ENCODE results near the gene TRAPPC12.
"Not testable (repeated sequence)": the region's sequence is repeated elsewhere in the genome, so short reads cannot be mapped to it uniquely, and the experiment has no call there.

The TRAPPC12 gene

DNA sequence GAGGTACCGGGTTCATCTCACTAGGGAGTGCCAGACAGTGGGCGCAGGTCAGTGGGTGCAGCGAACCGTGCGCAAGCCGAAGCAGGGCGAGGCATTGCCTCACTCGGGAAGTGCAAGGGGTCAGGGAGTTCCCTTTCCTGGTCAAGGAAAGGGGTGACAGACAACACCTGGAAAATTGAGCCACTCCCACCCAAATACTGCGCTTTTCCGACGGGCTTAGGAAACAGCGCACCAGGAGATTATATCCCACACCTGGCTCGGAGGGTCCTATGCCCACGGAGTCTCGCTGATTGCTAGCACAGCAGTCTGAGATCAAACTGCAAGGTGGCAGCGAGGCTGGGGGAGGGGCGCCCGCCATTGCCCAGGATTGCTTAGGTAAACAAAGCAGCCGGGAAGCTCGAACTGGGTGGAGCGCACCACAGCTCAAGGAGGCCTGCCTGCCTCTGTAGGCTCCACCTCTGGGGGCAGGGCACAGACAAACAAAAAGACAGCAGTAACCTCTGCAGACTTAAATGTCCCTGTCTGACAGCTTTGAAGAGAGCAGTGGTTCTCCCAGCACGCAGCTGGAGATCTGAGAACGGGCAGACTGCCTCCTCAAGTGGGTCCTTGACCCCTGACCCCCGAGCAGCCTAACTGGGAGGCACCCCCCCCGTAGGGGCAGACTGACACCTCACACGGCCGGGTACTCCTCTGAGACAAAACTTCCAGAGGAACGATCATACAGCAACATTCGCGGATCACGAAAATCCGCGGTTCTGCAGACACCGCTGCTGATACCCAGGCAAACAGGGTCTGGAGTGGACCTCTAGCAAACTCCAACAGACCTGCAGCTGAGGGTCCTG, 9.9 kb upstream of the TRAPPC12 start:
- not testable (repeated sequence) for DNase-seq

DNA sequence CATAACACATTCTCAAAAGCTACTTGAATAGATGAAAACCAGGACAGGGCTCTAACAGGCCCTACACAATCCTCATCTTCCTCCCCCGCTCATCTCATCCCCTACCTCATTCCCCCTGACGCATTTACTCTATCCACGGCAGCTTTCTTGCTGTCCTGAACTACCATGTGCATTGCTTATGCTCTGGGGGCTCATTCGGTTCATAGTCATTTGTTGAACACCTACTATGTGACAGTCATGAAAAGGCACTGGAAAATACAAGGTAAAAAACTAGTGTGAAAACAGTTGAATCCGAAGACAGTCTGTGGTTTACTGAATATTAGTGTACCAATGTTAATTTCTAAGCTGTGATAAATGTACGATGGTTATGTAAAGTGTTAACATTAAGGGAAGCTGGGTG, 2.7 kb upstream of the TRAPPC12 start:
- no peak for DNase-seq

DNA sequence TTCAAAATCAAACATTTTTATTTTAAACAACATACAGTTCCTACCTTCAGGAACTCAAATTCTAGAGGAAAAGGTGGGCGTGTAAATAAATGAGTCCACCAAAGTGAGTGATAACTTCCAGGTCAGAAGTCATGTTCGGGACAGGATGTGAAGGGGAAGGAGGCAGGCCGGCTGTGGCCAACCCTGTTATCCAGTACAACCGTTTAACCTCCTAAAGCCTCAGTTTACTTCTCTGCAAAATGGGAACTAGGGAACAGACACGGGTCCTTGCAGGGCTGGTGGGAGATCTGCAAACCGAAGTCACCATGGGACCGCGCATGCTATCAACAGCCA, 2.2 kb upstream of the TRAPPC12 start:
- DNase-seq, result peak; percentile 58

DNA sequence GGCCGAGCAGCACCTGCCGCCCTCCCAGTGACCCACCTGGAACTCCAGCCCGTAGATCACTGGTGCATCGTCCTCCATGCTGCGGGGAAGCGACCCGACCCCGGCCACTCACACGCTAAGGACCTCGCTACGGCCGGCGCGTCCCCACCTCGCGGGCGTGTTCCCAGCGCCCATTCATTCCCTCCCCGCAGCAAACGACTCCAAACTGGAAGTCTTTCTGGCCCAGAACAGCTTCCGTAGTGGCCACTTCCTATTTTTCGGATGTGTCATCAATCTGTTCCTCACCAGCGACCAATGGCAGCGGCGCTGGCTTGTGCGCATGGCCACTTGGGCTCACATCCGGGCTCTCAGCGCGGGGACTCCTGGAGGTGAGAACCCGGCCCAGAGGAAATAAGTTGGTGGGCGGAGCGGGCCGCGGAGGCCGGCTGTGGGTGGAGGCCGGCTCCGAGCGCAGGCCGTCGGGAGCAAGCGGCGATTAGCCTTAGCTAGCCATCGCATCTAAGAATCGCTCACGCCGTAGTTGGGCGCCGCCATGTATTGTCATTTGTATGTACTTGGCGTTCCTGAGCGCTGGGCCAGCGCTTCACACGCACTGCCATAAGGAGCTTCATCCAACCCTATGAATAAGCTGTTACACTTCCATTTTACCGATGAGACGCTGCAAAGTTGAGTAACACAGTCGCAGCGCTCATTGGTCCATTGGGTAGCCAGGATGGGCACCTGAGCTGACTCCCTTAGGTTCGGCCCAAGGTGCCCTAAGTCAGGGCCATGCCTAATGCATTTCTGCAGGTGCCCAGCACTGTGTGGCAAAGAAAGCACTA, 1.7 kb upstream of the TRAPPC12 start, which contains the start of gene EIPR1:
EIPR1 (minus strand) TSS at position 207 of the 821 bp plus-strand sequence; CDS start at position 78, 129 bp downstream.
- peak; percentile 98 for DNase-seq

DNA sequence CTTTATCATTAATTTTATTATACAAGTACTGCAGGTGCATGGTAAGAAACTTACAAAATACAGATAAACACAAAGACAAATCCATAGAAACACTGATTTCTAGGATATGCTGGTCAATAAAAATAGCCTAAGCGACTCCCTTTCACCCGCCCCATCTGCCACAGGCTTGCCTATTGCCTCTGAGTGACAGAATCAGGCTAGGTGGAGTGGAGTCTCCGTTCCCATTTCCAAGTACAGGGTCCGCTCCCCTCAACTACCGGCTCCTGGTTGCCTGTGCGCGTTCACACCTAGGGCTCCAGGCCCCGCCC, 201 bp upstream of the TRAPPC12 start:
- DNase-seq, result no peak

DNA sequence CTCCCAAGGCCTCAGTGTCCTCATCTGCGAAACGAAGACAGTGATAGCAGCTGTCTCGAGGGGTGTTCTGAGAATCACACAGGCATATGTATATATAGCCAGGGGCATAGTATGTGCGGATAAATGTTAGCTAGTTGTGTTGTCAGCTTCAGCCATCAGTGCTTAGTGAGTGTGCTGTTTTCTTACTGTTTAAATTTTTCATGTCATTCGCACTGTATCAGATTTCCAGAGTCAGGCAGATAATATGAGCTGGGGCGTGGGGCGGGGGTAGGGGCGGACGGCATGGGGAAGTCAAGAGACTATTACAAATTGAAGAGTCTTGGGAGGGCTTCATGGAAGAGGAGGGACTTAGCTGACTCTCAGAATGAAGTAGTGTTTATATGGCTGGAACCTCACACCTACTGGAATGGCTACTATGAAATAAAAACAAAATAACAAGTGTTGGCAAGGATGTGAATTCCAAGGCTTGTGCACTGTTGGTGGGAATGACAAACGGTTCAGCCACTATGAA, 7.0 kb downstream of the TRAPPC12 start:
- no peak for DNase-seq

DNA sequence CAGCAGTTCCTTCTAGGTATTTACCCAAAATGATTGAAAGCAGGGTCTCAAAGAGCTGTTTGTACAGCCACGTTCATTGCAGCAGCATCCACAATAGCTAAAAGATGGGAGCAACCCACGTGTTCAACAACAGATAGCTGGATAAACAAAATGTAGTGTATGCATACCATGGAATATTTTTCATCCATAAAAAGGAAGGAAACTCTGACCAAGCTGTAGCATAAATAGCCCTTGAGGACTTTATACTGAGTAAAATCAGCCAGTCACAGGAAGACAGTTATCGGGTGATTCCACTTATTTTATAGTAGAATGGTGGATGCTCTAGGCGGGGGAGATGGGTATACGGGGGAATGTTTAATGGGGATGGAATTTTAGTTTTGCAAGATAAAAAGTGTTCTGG, 7.5 kb downstream of the TRAPPC12 start:
- no peak for DNase-seq

DNA sequence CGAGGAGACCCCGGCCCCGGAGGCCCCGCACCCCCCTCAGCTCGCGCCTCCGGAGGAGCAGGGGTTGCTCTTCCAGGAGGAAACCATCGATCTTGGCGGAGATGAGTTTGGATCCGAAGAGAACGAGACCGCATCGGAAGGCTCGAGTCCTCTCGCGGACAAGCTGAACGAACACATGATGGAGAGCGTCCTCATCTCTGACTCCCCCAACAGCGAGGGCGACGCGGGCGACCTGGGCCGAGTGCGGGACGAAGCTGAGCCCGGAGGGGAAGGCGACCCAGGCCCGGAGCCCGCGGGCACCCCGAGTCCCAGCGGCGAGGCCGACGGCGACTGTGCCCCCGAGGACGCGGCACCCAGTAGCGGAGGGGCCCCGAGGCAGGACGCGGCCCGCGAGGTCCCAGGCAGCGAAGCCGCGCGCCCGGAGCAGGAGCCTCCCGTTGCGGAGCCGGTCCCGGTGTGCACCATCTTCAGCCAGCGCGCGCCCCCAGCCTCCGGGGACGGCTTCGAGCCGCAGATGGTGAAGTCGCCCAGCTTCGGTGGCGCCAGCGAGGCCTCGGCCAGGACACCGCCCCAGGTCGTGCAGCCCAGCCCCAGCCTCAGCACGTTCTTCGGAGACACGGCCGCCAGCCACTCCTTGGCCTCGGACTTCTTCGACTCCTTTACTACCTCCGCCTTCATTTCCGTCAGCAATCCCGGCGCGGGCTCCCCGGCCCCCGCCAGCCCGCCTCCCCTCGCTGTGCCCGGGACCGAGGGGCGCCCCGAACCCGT, 8.3 kb downstream of the TRAPPC12 start:
- no peak for DNase-seq

DNA sequence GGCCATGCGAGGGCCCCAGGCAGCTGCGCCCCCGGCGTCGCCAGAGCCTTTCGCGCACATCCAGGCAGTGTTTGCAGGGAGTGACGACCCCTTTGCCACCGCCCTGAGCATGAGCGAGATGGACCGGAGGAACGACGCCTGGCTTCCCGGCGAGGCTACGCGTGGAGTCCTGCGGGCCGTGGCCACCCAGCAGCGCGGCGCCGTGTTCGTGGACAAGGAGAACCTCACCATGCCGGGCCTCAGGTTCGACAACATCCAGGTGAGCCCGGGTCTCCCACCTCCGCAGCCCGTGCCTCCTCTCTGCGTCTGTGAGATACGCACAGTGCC, 8.9 kb downstream of the TRAPPC12 start:
- DNase-seq, result no peak

DNA sequence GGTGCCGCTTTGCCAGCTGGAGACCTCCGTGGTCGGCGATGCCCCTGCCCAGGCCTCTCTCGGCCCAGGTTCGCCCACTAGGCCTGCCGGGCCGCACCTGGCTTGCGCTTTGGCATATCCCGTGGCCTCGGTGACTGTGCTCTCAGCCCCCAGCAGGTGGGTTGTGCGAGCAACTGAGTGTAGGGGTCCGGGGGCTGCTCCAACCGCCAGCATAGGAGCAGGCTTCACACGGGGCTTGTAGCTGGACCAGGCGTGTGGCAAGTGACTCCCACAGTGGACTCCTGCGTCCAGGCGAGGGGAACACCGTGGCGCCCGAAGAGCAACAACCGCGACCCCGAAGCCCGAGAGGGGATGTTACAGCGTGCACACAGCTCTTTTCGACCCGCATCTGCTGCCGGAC, 9.7 kb downstream of the TRAPPC12 start:
- no peak for DNase-seq

DNA sequence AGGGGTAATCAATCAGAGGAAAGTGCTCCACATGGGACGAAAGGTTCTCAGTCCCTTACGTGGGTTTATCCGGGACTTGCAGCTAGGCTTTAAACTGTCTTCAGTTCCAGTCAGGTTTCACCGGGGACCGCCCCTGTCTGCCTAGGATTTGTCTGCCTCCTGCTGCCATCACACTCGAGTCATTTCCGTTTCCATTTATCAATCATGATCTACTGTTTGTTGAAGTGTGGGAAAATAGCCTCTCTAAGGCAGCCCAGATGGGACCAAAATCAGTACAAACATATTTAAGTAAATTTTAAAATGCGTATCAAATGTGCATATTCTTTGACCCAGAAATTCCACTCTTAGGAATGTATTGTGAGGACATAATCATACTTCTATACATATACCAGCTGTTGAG, 10.5 kb downstream of the TRAPPC12 start:
- DNase-seq, result no peak

DNA sequence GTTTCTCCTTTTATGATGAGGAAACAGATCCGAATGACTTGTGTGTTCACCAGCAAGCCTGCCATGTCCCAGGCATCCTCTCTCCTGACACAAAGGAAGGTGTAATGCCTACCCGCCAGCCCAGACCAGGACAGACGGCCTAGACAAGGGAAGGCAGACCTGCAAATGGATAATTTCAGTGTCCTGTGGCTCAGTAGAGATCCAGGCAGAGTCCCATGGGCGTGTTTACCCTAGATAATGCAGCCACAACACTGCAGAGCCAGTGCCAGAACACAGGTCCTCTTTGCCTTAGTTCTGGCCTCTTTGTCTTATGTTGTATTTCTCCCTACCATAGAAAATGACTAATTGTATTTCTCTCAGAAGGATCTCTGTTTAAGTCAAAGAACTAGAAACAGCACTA, 12.7 kb downstream of the TRAPPC12 start:
- no peak for DNase-seq

DNA sequence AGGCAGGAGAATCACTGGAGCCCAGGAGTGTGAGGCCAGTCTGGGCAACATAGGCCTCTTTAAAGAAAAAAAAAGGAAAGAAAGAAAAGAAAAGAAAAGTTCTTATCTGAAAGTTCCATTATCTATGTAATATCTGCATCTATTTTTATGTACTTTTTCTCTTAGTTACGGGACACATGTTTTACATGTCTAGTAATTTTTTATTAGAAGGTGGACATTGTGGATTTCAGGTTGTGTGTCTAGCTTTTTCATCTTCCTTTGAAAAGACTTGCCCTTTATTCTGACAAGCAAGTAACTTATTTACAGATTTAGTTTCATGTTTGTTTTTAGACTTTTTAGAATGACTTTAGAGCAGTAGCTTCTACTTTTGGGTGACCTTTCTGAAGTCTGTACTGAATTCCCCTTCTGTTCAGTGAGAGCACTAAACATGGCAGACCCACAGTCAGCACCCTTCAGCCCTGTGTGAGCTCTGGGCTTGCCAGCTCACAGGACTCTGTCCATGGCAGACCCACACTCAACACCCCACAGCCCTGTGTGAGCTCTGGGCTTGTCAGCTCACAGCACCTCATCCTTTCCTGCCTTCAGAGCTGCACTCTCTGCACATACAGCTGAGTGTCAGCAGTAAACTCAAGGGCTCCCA, 17.5 kb downstream of the TRAPPC12 start:
- no peak for DNase-seq

DNA sequence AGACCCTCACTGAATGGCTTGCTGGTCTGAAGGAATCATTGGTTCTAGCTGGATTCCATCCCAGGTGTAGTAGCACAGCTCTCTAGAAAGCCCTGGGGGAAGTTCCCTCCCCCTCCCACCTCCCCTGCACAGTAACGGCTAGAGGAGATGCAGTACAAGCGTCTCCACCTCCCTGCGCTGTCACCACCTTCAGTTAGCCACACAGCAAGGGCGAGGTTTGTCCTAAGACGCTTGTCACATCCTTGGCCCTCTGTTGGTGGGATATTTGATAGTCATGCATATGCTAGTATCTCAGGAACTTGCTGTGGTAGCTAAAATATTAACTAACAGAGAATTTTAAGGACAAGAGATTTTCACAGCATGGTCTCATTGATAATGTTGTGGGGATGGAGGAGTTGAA, 19.4 kb downstream of the TRAPPC12 start:
- DNase-seq, result no peak

DNA sequence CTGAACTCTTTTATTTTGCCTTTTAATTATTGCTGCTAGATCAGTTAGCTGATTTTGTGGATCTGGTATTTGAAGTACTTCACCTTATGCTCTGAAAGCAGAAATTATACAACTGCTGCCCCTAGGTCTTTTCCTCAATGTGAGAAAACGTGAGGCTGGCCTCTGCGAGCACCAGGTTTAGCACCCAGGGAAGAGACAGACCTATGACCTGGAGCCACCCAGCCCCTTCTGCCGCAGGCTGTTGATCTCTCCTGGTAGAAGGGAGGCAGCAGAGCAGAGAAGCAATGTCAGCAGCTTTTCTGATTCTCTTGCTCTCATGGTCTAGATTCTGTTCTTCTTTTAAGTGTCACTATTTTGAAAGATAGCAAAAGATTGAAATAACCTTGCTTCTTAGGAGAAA, 19.9 kb downstream of the TRAPPC12 start:
- DNase-seq, result no peak

DNA sequence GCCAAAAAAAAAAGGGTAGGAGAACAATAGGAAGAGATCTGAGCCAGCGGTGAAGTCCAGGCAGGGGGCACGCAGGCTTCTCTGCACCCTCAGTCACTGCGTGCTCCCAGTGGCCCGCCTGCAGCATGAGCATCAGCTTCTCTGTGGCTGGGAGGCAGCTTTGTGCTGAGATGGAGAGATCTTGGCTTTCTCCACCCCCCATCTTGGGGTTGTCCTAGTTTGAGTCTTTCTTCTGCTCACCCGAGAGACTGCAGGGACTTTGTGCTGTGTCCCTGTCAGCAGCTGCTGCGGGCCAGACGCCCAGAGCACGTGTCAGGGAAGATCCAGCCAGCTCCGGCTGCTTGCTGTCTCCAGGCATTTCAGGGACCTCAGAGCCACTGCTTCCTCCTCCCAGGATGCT, 20.3 kb downstream of the TRAPPC12 start:
- DNase-seq, result no peak

DNA sequence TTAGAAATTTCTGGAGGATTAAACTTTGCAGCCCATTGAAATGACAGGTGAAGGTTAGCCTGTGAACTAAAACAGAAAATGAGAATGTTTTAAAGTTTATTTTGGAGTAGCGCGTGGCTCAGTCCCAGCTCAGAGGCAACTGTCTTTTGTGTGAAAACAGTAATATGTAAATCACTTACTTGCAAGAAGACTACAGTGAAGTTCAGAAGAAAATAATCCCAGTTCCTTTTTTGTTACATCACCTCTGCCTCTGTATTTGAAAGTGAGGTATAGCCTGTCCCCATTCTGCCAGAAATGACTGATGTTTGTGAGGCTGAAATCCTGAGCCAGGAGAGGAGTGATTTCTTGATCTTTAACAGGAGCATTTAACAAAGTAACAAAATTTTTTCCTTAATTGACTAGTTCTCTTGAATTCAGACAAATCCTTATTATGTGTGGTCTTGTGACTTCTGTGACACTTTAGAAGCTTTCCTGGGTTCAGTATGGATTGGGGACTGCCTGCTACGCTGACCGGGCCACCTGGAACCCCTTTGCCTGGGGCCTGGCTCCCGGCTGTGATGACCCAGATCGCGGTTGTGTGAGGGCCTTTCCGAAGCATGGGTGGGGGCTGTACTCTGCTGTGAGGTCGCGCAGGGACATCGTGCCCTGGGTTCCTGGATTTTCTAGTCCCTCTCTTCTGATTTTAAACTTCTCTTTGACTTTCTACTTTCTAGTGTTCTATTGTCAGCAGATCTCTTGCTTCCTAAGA, 24.3 kb downstream of the TRAPPC12 start:
- no peak for DNase-seq

DNA sequence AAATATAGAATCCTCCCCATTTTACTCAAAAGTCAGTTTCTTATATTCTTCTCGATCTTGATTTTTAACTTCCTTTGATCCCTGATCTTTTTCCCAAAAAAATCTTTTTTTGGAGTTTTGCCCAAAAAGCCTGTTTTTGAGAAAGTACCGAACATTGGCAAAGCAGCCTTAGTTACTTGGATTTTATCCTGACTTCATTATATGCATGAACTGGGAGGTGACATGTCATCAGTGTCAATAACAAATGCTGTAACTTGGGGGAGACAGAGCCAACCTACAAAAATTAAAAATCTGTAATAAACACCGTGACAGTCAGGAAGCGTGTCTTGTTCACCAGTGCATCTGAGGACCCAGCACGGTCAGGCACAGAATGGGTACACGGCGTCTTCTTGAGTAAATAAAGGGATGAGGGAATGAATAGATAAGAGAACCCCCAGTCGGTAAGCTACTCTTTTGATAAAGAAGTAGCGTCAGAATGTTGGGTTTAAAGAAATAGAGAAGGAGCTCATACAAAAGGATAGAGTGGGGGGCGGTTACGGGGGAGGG, 24.9 kb downstream of the TRAPPC12 start:
- no peak for DNase-seq

DNA sequence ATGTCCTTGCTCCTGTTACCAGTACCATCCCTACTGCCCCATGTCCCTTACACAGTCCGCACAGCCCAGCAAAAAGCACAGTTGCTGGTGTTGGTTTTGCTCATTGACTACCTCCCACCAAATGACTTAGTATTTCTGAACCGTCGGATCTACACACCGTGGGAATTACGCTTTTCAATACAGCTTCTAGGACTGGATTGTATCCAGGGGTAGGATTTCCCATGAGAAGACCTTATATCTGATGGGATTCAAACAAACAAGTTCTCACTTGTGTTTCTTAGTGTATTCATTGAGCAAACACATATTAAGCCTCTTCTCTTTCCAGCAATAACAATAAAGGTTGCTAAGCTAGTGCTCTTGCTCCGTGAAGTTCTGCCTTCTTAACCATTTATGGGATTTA, 25.8 kb downstream of the TRAPPC12 start:
- no peak for DNase-seq

DNA sequence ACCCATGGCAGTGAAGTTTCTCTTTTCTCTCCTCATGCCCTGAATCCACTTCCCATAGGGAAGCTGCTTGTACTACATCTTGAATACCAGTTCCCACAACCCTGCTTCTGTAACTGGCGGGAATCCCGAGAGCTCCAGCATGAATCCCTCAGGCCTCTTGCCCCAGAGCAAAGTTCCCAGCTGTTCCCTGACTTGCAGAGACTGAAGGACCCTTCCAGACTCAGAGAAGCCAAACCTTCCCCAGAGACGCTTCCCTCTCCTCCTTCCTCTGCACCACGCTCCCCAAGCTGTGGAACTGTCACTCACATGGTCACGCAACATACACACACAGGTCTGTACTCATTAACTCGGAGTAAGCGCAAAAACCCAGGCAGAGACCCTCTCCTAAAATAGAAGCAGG, 26.4 kb downstream of the TRAPPC12 start:
- DNase-seq, result no peak

DNA sequence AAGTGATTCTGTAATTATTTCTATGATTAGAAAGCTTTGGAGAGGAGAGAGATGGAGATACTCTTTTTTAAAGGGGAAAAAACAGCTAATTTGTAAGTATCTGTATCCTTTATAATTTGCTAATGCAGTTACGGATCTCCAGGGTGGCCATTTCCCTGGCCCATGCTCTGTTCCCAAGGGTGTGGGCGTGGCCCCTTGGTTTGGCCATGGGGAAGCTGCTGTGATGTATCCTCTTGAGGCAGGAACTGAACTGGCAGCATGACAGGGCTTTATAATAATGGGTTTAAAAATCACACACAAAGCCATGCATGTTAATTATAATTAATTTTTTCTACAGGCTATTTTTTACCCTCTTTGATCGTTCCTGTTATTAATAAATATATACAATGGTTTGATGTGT, 27.0 kb downstream of the TRAPPC12 start:
- no peak for DNase-seq

DNA sequence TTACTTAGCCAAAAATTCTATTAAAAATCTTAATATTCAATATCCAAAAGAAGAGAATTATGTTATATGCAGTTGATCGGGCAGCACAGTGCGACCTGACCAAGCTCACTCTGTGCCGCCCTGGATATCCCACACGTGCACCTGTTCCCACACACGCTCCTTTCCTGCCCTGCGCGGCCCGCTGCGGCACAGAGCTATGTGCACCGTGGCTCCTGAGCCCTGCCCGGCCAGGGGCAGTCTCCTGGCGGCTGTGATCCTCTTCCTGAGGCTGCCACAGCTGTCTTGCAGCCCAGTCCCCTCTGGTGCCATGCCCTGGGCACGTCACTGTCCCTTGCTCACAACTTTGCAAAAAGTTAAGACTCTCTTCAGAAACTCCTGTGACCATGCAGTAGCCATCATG, 29.3 kb downstream of the TRAPPC12 start:
- no peak for DNase-seq
